HL-60 (cell line): ENCODE measurements around the gene FCMR.

Source experiments
- CTCF ChIP-seq: IDR thresholded peaks from one replicate; pipeline ENCODE4 v1.5.1; 2011; ENCODE audit warnings: low read length, control low read depth, inconsistent platforms; ENCODE audit not compliant: insufficient read depth
- GABPA ChIP-seq: IDR thresholded peaks from 2 replicates; pipeline ENCODE4 v1.6.1; 2012; ENCODE audit warnings: low read depth
- POLR2AphosphoS5 ChIP-seq: IDR thresholded peaks from 2 replicates; pipeline ENCODE4 v1.6.1; 2012; ENCODE audit warnings: low read depth

- TF ChIP-seq CTCF (no peak), GABPA (no peak), POLR2AphosphoS5 (no peak)
These were observed 17.4 kb upstream of the FCMR start for GRCh38 chr1:206939131-206939530.
